Activated CD4-positive, alpha-beta memory T cell treated with anti-CD3 and anti-CD28 coated beads, Interleukin-2, amount 10 ng/mL, durations not matched to agents 7 days and 5 days (primary cell): Measurements from ENCODE around the gene ABCG1. TPM values are rescaled to one million over a fixed set of nuclear protein-coding genes. Genes with fewer than 3 reads are reported as not detected.

Experiments used
- CTCF ChIA-PET: fragments of 350-600 bp; sonication (Branson Sonifier 250); formaldehyde crosslinking; loops from one replicate; lab custom pipeline; 2021; ENCODE audit warnings: antibody characterized with exemption, inconsistent platforms; lab: Charles Lee
- POLR2A ChIA-PET: fragments of 350-600 bp; sonication (Branson Sonifier 250); formaldehyde crosslinking; loops from one replicate; lab custom pipeline; 2021; ENCODE audit warnings: antibody characterized with exemption; lab: Charles Lee
- DNase-seq: peaks from one replicate; pipeline ENCODE4 v3.0.0-alpha.2; 2020
- H3K27ac Mint-ChIP-seq: one replicate; pipeline ENCODE4 v1.8.0; 2021; ENCODE audit warnings: mild to moderate bottlenecking, mixed read lengths
- H3K27me3 Mint-ChIP-seq: one replicate; pipeline ENCODE4 v1.8.0; 2021; ENCODE audit warnings: mixed read lengths
- H3K36me3 Mint-ChIP-seq: one replicate; pipeline ENCODE4 v1.8.0; 2021; ENCODE audit warnings: low read depth, mixed read lengths
- H3K4me1 Mint-ChIP-seq: one replicate; pipeline ENCODE4 v1.8.0; 2021; ENCODE audit warnings: mixed read lengths
- H3K4me3 Mint-ChIP-seq: one replicate; pipeline ENCODE4 v1.8.0; 2021; ENCODE audit warnings: mild to moderate bottlenecking, mixed read lengths
- H3K9me3 Mint-ChIP-seq: one replicate; pipeline ENCODE4 v1.8.0; 2021; ENCODE audit warnings: mixed read lengths
- total RNA-seq, 2 experiments: library from RNA; stranded (reverse); gene quantifications; one replicate each; pipeline ENCODE4 v1.2.3, GENCODE V29; 2021

The ABCG1 gene
- total RNA-seq, 2 experiments from 2014 or later, result 23.7 to 25.3 TPM

DNA sequence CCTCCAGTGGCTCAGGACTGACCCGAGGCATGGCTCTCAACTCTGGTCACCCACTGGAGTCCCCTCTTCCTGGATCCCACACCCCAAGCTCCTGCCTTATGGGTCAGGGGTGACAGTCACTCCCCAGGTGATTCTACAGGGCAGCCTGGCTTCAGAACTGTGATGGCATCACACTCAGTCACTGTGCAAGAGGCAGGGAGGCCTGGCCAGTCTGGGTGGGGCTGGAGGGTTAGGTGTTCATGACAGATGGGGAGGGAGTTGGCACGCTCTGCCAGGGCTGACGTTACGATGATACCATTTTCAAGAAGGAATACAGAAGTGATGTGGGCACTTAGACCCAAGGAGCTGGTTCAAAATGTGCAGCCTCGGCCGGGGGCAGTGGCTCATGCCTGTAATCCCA lies 25.2 kb upstream of the ABCG1 start:
- ChIA-PET POLR2A (interaction anchor here (1.2 to 10.3 kb wide), 11 partner anchors 8 to 231 kb away, joined by 3 to 246 read pairs (median 5); partner anchors contain the start of gene ABCG1), CTCF (interaction anchor here (0.6 to 3.2 kb wide), 13 partner anchors 12 to 235 kb away, joined by 3 to 18 read pairs (median 4); partner anchors contain the start of gene ABCG1)
- Mint-ChIP-seq H3K4me3 (no peak overlapping the region), H3K4me1 (peaks cover 72% of the 10 kb centered on the region), H3K36me3 (no peaks in the 10 kb centered on the region), H3K27me3 (peaks cover 15% of the 10 kb centered on the region), H3K27ac (no peak overlapping the region), H3K9me3 (no peaks in the 10 kb centered on the region)
- DNase-seq, result no peak

DNA sequence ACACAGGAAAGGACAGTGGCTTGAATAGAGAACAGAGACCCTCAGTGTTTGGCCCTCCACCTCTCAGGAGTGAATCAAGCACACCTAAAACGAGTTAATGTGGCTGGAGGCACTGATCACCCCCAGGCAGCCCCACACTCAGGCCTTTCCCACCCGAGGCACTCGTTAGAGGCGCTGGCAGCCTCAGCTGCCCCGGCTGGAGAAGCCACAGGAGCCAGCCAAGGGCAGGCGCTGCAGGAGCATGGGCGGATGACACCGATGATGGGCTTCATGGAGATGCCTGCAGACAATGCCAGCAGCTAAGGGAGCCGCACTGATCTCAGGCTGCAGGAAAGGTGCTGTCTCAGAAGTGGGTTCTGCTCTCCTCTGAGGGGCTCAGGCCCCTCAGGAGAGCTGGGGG lies 24.1 kb upstream of the ABCG1 start:
- CTCF ChIA-PET, result interaction anchor here (0.8 to 3.2 kb wide), 2 partner anchors 25 to 30 kb away, joined by 3 to 18 read pairs; partner anchors contain the start of gene ABCG1
- H3K27ac Mint-ChIP-seq, result no peak overlapping the region
- H3K4me3 Mint-ChIP-seq, result no peak overlapping the region
- peaks cover 15% of the 10 kb centered on the region for H3K27me3 Mint-ChIP-seq
- POLR2A ChIA-PET, result interaction anchor here (4.1 to 10.3 kb wide), 2 partner anchors 25 to 42 kb away, joined by 35 to 246 read pairs; partner anchors contain the start of gene ABCG1
- H3K4me1 Mint-ChIP-seq, result peaks cover 73% of the 10 kb centered on the region
- no peaks in the 10 kb centered on the region for H3K36me3 Mint-ChIP-seq
- DNase-seq, result no peak
- H3K9me3 Mint-ChIP-seq, result no peaks in the 10 kb centered on the region

DNA sequence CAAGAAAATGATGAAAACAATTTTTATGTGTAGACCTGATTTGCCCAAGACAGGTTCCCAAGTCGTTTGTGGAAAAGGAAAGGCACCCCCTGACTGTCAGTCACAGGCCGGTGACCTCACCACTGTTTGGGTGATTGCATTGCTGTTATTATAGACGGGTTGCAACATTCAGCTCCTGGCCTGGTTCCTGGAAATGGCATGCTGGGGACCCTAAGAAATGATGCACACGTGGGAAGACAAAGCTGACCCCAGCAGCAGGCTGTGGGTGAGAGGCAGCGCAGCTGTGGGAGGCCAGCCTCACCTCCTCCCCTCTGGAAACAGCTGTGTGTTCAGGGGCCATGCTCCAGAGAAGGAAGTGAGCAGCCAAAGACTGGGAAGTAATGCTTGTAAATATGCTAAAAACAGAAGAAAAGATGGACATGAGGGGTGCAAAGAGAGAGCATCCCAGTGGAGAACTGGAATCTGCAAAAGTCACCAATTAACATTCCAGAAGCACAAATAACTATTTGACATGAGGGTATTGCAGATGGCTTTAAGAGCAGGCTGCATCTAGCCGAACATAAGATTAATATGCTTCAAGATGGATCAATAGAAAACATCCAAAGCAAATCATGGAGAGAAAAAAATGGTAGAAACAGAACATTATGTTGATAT lies 23.4 kb upstream of the ABCG1 start:
- Mint-ChIP-seq H3K4me1 (peaks cover 69% of the 10 kb centered on the region), H3K36me3 (no peaks in the 10 kb centered on the region), H3K9me3 (no peaks in the 10 kb centered on the region), H3K4me3 (no peak overlapping the region), H3K27me3 (peaks cover 15% of the 10 kb centered on the region), H3K27ac (no peak overlapping the region)
- DNase-seq, result no peak
- CTCF ChIA-PET, result no interaction called here
- POLR2A ChIA-PET, result interaction anchor here (4.1 to 10.3 kb wide), 2 partner anchors 25 to 41 kb away, joined by 35 to 246 read pairs; partner anchors contain the start of gene ABCG1

- Mint-ChIP-seq H3K36me3 (no peaks in the 10 kb centered on the region), H3K4me1 (peaks cover 39% of the 10 kb centered on the region), H3K9me3 (no peaks in the 10 kb centered on the region), H3K4me3 (no peak overlapping the region), H3K27ac (peak overlapping the region; percentile 60), H3K27me3 (peaks cover 10% of the 10 kb centered on the region)
- DNase-seq, result peak; percentile 19
- ChIA-PET POLR2A (interaction anchor here (0.6 to 2.3 kb wide), 8 partner anchors 9 to 39 kb away, joined by 3 to 12 read pairs (median 4); partner anchors contain the start of gene ABCG1), CTCF (interaction anchor here (1.0 to 1.2 kb wide), 2 partner anchors 47 to 60 kb away, joined by 3 read pairs; no protein-coding TSS in a partner anchor)
Measured at GRCh38 chr21:42198929-42199867, 19.7 kb upstream of the ABCG1 start.

GRCh38 chr21:42199868-42200463 lies 19.0 kb upstream of the ABCG1 start:
- peak; percentile 12 for DNase-seq
- Mint-ChIP-seq H3K9me3 (no peaks in the 10 kb centered on the region), H3K36me3 (no peaks in the 10 kb centered on the region), H3K4me3 (no peak overlapping the region), H3K4me1 (peaks cover 33% of the 10 kb centered on the region), H3K27ac (peak overlapping the region; percentile 26), H3K27me3 (peaks cover 10% of the 10 kb centered on the region)
- POLR2A ChIA-PET, result interaction anchor here (1.2 to 2.3 kb wide), 4 partner anchors 11 to 36 kb away, joined by 3 to 12 read pairs (median 8); partner anchors contain the start of gene ABCG1
- CTCF ChIA-PET, result interaction anchor here (1.2 kb wide), 1 partner anchor 47 kb away, joined by 3 read pairs; no protein-coding TSS in a partner anchor

GRCh38 chr21:42200906-42201614 lies 17.9 kb upstream of the ABCG1 start:
- POLR2A ChIA-PET, result interaction anchor here (0.7 to 1.4 kb wide), 4 partner anchors 8 to 33 kb away, joined by 3 to 5 read pairs (median 4); no protein-coding TSS in a partner anchor
- Mint-ChIP-seq H3K4me1 (peaks cover 24% of the 10 kb centered on the region), H3K9me3 (no peaks in the 10 kb centered on the region), H3K4me3 (no peak overlapping the region), H3K27me3 (peaks cover 7% of the 10 kb centered on the region), H3K36me3 (no peaks in the 10 kb centered on the region), H3K27ac (no peak overlapping the region)
- DNase-seq, result peak; percentile 4
- CTCF ChIA-PET, result interaction anchor here (0.8 to 1.6 kb wide), 5 partner anchors 19 to 58 kb away, joined by 3 to 5 read pairs (median 4); no protein-coding TSS in a partner anchor

DNA sequence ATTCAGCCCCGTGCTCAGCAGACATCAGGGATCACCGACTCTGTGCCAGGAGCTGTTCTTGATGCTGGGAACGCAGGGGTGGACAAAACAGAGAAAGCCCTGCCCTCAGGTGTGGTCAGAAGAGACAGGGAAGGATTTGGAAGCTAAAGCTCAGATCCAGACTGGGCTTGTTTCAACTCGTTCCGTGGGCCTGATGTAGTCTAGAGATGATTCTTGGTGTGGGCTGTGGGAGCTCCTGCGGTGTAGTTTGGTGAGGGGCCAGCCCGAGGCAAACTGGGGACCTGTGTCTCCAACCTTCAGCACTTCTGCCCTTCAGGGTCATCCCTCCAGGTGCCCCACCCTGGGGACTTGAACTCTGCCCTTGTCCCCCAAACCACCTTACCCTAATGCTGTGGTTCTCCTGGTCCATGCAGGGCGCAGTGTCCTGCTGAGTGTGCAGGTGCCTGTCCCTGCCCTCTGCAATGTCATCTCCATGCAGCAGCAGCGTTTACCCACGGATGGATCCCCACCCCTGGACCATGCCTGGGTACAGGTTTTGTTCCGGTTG lies 17.3 kb upstream of the ABCG1 start:
- no peak for DNase-seq
- Mint-ChIP-seq H3K36me3 (no peaks in the 10 kb centered on the region), H3K9me3 (no peaks in the 10 kb centered on the region), H3K27ac (no peak overlapping the region), H3K4me1 (peaks cover 24% of the 10 kb centered on the region), H3K27me3 (peaks cover 7% of the 10 kb centered on the region), H3K4me3 (no peak overlapping the region)
- ChIA-PET POLR2A (interaction anchor here (0.7 to 1.4 kb wide), 4 partner anchors 9 to 33 kb away, joined by 3 to 5 read pairs (median 4); no protein-coding TSS in a partner anchor), CTCF (interaction anchor here (1.1 to 1.6 kb wide), 4 partner anchors 19 to 57 kb away, joined by 3 to 5 read pairs (median 4); no protein-coding TSS in a partner anchor)

GRCh38 chr21:42202321-42202720 lies 16.6 kb upstream of the ABCG1 start:
- Mint-ChIP-seq H3K4me3 (no peak overlapping the region), H3K36me3 (peaks cover 3% of the 10 kb centered on the region), H3K27me3 (peaks cover 12% of the 10 kb centered on the region), H3K27ac (no peak overlapping the region), H3K4me1 (peaks cover 24% of the 10 kb centered on the region), H3K9me3 (no peaks in the 10 kb centered on the region)
- peak; percentile 7 for DNase-seq
- ChIA-PET POLR2A (no interaction called here), CTCF (no interaction called here)

DNA sequence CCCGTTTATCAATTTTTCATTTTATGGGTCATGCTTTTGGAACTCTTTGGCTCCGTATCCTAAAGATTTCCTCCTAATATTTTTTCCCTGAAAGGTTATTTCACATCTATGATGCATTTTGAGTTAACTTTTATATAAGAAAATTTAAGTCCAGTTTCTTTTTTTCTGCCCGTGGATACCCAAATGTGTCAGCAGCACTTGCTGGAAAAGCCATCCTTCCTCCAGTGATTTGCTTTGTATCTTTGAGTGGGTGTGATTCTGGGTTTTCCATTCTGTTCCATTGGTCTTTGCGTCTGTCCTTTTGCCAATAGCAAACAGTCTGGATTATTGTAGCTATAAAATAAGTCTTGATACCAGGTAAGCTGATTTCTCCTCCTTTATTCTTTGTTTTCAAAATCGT lies 15.6 kb upstream of the ABCG1 start:
- peaks cover 15% of the 10 kb centered on the region for H3K27me3 Mint-ChIP-seq
- H3K36me3 Mint-ChIP-seq, result peaks cover 3% of the 10 kb centered on the region
- H3K4me1 Mint-ChIP-seq, result peaks cover 21% of the 10 kb centered on the region
- H3K9me3 Mint-ChIP-seq, result no peaks in the 10 kb centered on the region
- no peak for DNase-seq
- POLR2A ChIA-PET, result no interaction called here
- no peak overlapping the region for H3K27ac Mint-ChIP-seq
- H3K4me3 Mint-ChIP-seq, result no peak overlapping the region
- CTCF ChIA-PET, result no interaction called here

GRCh38 chr21:42203936-42204335 lies 15.0 kb upstream of the ABCG1 start:
- Mint-ChIP-seq H3K27ac (no peak overlapping the region), H3K36me3 (peaks cover 3% of the 10 kb centered on the region), H3K4me3 (no peak overlapping the region), H3K27me3 (peaks cover 17% of the 10 kb centered on the region), H3K9me3 (no peaks in the 10 kb centered on the region), H3K4me1 (peaks cover 14% of the 10 kb centered on the region)
- ChIA-PET CTCF (no interaction called here), POLR2A (no interaction called here)
- no peak for DNase-seq

DNA sequence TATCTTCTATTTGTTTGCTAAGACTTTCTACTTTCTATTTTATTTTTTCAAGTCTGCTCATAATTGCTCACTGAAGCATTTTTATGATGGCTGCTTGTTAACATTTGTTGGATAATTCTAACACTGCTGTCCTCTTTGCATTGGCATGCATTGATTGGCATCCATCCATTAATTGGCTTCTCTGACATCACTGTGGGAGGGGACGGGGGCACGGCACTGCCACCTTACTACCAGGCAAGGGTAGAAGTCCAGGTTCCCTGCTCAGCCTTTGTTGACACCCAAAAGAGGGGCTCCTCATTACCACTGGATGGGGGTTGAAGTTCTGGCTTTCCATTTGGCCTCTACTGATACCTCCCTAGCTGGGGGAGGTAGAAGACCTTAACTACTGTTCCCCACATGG lies 11.5 kb upstream of the ABCG1 start:
- H3K27ac Mint-ChIP-seq, result no peak overlapping the region
- ChIA-PET POLR2A (no interaction called here), CTCF (interaction anchor here (0.7 kb wide), 1 partner anchor 31 kb away, joined by 4 read pairs; no protein-coding TSS in a partner anchor)
- H3K27me3 Mint-ChIP-seq, result peaks cover 18% of the 10 kb centered on the region
- H3K9me3 Mint-ChIP-seq, result no peaks in the 10 kb centered on the region
- H3K4me3 Mint-ChIP-seq, result no peak overlapping the region
- DNase-seq, result no peak
- H3K36me3 Mint-ChIP-seq, result peaks cover 3% of the 10 kb centered on the region
- no peaks in the 10 kb centered on the region for H3K4me1 Mint-ChIP-seq
